Smooth muscle cell (in vitro differentiated cells): ENCODE measurements around the gene HEXIM1. TPM values are rescaled to one million over a fixed set of nuclear protein-coding genes. Genes with fewer than 3 reads are reported as not detected.

Experiments used
- DNase-seq: peaks from one replicate; lab custom pipeline; 2025; ENCODE audit not compliant: unreplicated experiment; lab: John Stamatoyannopoulos, UW
- H2AFZ ChIP-seq: fragments of 200-600 bp; sonication (generic); 2 replicates; pipeline ENCODE4 v1.6.0; 2016; ENCODE audit warnings: antibody characterized with exemption, low read depth, mild to moderate bottlenecking
- H3F3A ChIP-seq: fragments of 200-600 bp; sonication (generic); 2 replicates; pipeline ENCODE4 v1.6.0; 2017; ENCODE audit warnings: antibody characterized with exemption, low read depth
- H3K27ac ChIP-seq: fragments of 200-600 bp; sonication (generic); 2 replicates; pipeline ENCODE4 v1.5.1; 2016; ENCODE audit warnings: low read depth, mild to moderate bottlenecking
- H3K27me3 ChIP-seq: fragments of 200-600 bp; sonication (generic); 2 replicates; pipeline ENCODE4 v1.6.1; 2016; ENCODE audit warnings: low read depth, mild to moderate bottlenecking
- H3K36me3 ChIP-seq: fragments of 200-600 bp; sonication (generic); 2 replicates; pipeline ENCODE4 v1.5.1; 2016; ENCODE audit warnings: low read depth
- H3K4me1 ChIP-seq: fragments of 200-600 bp; sonication (generic); 2 replicates; pipeline ENCODE4 v1.5.1; 2016; ENCODE audit warnings: low read depth
- H3K4me2 ChIP-seq: fragments of 200-600 bp; sonication (generic); 2 replicates; pipeline ENCODE4 v1.6.0; 2016; ENCODE audit warnings: mild to moderate bottlenecking
- H3K4me3 ChIP-seq: fragments of 200-600 bp; sonication (generic); 2 replicates; pipeline ENCODE4 v1.5.1; 2016; ENCODE audit warnings: mild to moderate bottlenecking
- H3K79me2 ChIP-seq: fragments of 200-600 bp; sonication (generic); 2 replicates; pipeline ENCODE4 v1.6.0; 2016; ENCODE audit warnings: low read depth, mild to moderate bottlenecking
- H3K9ac ChIP-seq: fragments of 200-600 bp; sonication (generic); 2 replicates; pipeline ENCODE4 v1.6.0; 2016; ENCODE audit warnings: low read depth
- H3K9me3 ChIP-seq: fragments of 200-600 bp; sonication (generic); replicated peaks from 2 replicates; pipeline ENCODE4 v1.5.1; 2016; ENCODE audit warnings: low read depth
- H4K20me1 ChIP-seq: fragments of 200-600 bp; sonication (generic); 2 replicates; pipeline ENCODE4 v1.6.0; 2016; ENCODE audit warnings: low read depth
- WGBS: methylation state at CpG from one replicate; pipeline ENCODE4 v1.1.7; 2016; ENCODE audit warnings: low lambda C conversion rate; 5-methylcytosine and 5-hydroxymethylcytosine counted together
- polyA plus RNA-seq: library from polyadenylated mRNA; unstranded; fragments of >200 nt; fragmentation: Nextera tagmentation; extraction: Ambion mirVana; gene quantifications from 2 replicates; pipeline ENCODE4 v1.2.1, GENCODE V29; 2016
- total RNA-seq: library from RNA; depleted of rRNA; stranded (reverse); fragments of >200 nt; gene quantifications from 2 replicates; pipeline ENCODE4 v1.2.3, GENCODE V29; 2014
- TF ChIP-seq, protein P1 (sequence below): fragments of 200-600 bp; sonication (generic); IDR thresholded peaks from 2 replicates; pipeline ENCODE4 v1.5.1; 2017; ENCODE audit warnings: borderline replicate concordance, mild to moderate bottlenecking, antibody characterized with exemption; ENCODE audit not compliant: insufficient read depth, poor library complexity, severe bottlenecking

Gene HEXIM1
- total and polyA plus RNA-seq, 2 experiments from 2014 or later, result 9.4 to 13.7 TPM

DNA sequence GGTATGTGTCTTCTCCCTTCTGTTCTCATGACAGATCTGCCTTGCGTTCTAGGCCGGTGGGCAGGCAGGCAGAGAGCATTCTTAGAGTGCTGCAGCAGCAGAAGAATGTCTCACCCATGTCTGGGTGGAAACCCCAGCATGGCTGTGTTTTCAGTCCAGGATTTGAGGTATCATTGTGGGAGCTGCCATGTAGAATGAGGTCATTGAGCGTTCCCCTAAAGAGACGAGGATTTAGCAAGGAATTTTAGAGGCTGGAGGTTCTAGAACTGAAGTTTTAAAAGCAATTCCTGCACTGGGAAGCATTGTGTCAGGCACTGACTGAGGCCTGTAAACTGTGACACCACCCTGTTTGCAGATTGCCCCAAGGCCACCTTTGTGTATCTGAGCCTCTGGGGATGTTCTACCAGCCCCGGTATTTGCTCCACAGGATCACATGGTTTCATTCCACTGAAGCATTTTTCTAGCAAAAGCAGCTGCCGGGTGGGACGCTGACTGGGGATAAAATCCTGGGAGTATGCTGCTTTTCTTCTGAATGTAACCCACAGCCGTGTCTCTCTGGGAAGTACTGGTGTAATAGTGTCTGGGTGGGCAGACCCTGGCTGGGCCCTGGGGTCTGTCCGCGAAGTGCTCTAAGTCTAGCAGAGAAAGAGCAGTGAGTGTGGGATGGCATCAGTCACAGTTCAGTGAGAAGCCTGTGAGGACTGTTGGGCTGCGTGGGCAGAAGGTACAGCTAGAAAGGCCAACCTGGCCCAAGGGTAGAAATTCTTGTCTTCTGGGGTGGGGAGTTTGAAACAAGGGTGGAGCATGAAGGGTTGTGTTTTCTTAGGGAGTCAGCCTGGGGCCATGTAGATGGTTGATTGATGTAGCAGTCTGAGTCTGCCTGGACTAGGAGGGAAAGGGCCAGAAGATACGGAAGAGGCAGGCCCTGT lies 46.1 kb upstream of the HEXIM1 start:
- peaks cover 3% of the 10 kb centered on the region for H3K36me3 ChIP-seq
- H3F3A ChIP-seq, result no peaks in the 10 kb centered on the region
- H3K4me1 ChIP-seq, result no peaks in the 10 kb centered on the region
- H3K4me2 ChIP-seq, result peak overlapping the region; percentile 5
- WGBS, result 56% methylated on average over 12 of the region's 12 CpGs
- H3K79me2 ChIP-seq, result no peaks in the 10 kb centered on the region
- no peak overlapping the region for H2AFZ ChIP-seq
- TF ChIP-seq, protein P1, sequence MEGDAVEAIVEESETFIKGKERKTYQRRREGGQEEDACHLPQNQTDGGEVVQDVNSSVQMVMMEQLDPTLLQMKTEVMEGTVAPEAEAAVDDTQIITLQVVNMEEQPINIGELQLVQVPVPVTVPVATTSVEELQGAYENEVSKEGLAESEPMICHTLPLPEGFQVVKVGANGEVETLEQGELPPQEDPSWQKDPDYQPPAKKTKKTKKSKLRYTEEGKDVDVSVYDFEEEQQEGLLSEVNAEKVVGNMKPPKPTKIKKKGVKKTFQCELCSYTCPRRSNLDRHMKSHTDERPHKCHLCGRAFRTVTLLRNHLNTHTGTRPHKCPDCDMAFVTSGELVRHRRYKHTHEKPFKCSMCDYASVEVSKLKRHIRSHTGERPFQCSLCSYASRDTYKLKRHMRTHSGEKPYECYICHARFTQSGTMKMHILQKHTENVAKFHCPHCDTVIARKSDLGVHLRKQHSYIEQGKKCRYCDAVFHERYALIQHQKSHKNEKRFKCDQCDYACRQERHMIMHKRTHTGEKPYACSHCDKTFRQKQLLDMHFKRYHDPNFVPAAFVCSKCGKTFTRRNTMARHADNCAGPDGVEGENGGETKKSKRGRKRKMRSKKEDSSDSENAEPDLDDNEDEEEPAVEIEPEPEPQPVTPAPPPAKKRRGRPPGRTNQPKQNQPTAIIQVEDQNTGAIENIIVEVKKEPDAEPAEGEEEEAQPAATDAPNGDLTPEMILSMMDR, result no peak
- no peak overlapping the region for H3K4me3 ChIP-seq
- no peak for DNase-seq
- no peaks in the 10 kb centered on the region for H4K20me1 ChIP-seq
- no peaks in the 10 kb centered on the region for H3K9me3 ChIP-seq
- no peaks in the 10 kb centered on the region for H3K27me3 ChIP-seq
- H3K27ac ChIP-seq, result peak overlapping the region; percentile 70
- H3K9ac ChIP-seq, result peak overlapping the region; percentile 13

DNA sequence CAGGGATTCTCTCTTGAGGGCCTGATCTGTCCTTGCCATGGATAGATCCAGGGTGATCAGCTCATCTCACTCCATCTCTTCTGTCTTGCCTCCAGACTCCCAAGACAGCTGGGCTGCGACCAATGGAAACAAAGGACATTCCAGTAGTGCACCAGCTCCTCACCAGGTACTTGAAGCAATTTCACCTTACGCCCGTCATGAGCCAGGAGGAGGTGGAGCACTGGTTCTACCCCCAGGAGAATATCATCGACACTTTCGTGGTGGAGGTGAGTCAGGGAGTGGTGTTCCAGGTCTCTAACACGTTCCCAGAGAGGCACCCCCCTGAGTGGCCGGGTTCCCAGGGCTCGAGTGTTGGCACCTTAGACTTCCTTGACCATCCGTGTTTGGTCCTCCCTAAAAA lies 45.4 kb upstream of the HEXIM1 start:
- TF ChIP-seq, protein P1, result no peak
- H3K27ac ChIP-seq, result peak overlapping the region; percentile 70
- no peaks in the 10 kb centered on the region for H3K9me3 ChIP-seq
- H3F3A ChIP-seq, result no peaks in the 10 kb centered on the region
- 84% methylated on average over 9 of the region's 9 CpGs for WGBS
- H2AFZ ChIP-seq, result no peak overlapping the region
- H4K20me1 ChIP-seq, result no peaks in the 10 kb centered on the region
- H3K27me3 ChIP-seq, result no peaks in the 10 kb centered on the region
- H3K36me3 ChIP-seq, result peaks cover 3% of the 10 kb centered on the region
- no peaks in the 10 kb centered on the region for H3K79me2 ChIP-seq
- DNase-seq, result no peak
- H3K4me3 ChIP-seq, result no peak overlapping the region
- no peaks in the 10 kb centered on the region for H3K4me1 ChIP-seq
- no peak overlapping the region for H3K4me2 ChIP-seq
- H3K9ac ChIP-seq, result no peak overlapping the region

DNA sequence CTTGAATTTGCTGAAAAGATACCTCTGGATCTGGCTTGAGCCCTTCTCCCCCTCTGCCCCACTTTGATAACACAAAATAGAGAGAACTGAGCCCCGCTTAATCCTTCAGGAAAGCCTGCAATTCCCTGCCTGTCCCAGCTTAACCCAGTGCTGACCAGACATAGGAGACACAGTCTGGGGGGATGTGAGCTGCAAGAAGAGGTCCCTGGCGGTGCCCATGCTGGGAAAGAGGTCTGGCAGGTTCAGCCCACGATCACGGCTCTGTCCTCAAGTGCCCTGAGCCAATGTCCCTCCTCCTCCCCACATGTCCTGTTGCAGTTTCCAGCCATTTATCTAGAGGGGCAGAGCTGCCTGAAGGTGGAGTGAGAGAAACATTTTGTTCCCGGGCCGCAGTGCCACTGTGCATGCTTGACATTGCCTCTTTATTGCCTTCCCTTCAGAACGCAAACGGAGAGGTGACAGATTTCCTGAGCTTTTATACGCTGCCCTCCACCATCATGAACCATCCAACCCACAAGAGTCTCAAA lies 44.9 kb upstream of the HEXIM1 start:
- Histone ChIP-seq H3K4me2 (no peak overlapping the region), H3K36me3 (peaks cover 3% of the 10 kb centered on the region), H3K27ac (peak overlapping the region; percentile 70), H3K27me3 (no peaks in the 10 kb centered on the region), H2AFZ (no peak overlapping the region), H3K79me2 (no peaks in the 10 kb centered on the region), H3K9me3 (no peaks in the 10 kb centered on the region), H3K9ac (no peak overlapping the region), H3K4me3 (no peak overlapping the region), H4K20me1 (peaks cover 4% of the 10 kb centered on the region), H3K4me1 (no peaks in the 10 kb centered on the region), H3F3A (no peaks in the 10 kb centered on the region)
- TF ChIP-seq, protein P1, result no peak
- no peak for DNase-seq
- WGBS, result 97% methylated on average over 9 of the region's 9 CpGs
